HAP-1 (cell line): ENCODE results near the gene TPH2.

Source experiments
- DNase-seq, 2 experiments: peaks; one replicate each; pipeline ENCODE4 v3.0.0-alpha.2; 2016 to 2020; ENCODE audit warnings: low spot score in 2 of 2
- H3K27me3 ChIP-seq: fragments of 250-450 bp; sonication (Bioruptor Pico); 2 replicates; pipeline ENCODE4 v1.5.1; 2020; ENCODE audit warnings: low read depth, mild to moderate bottlenecking, moderate library complexity
- H3K36me3 ChIP-seq: fragments of 250-450 bp; sonication (Bioruptor Pico); replicated peaks from 2 replicates; pipeline ENCODE4 v1.5.1; 2020; ENCODE audit warnings: mild to moderate bottlenecking
- H3K4me1 ChIP-seq: fragments of 250-450 bp; sonication (Bioruptor Pico); 2 replicates; pipeline ENCODE4 v1.5.1; 2020; ENCODE audit warnings: mild to moderate bottlenecking
- H3K4me3 ChIP-seq: fragments of 250-450 bp; sonication (Bioruptor Pico); 2 replicates; pipeline ENCODE4 v1.5.1; 2020; ENCODE audit warnings: mild to moderate bottlenecking, moderate library complexity
- H3K9me3 ChIP-seq: fragments of 250-450 bp; sonication (Bioruptor Pico); 2 replicates; pipeline ENCODE4 v1.5.1; 2020; ENCODE audit warnings: mild to moderate bottlenecking, moderate library complexity
- in situ Hi-C: fragments of 300-500 bp; cut with MboI; formaldehyde crosslinking; loops from 3 replicates; pipeline ENCODE4 v1.14.3; 2020; ENCODE audit warnings: low sequenced_read_pairs, inconsistent platforms, mixed read lengths

TPH2 gene

GRCh38 chr12:71973687-71974086 is 35.0 kb downstream of the TPH2 start:
- in situ Hi-C loops: no loop called here
- H3K27me3 ChIP-seq: no peaks in the 10 kb centered on the region; the same call in none of the 2 replicates
- H3K4me1 ChIP-seq: no peaks in the 10 kb centered on the region
- no peaks in the 10 kb centered on the region for H3K9me3 ChIP-seq
- no peaks in the 10 kb centered on the region for H3K36me3 ChIP-seq
- no peak overlapping the region for H3K4me3 ChIP-seq
- DNase-seq: no peak

GRCh38 chr12:71980538-71980937 is 41.9 kb downstream of the TPH2 start:
- Histone ChIP-seq H3K9me3 (no peaks in the 10 kb centered on the region), H3K4me3 (no peak overlapping the region), H3K36me3 (no peaks in the 10 kb centered on the region), H3K27me3 (no peaks in the 10 kb centered on the region), H3K4me1 (no peaks in the 10 kb centered on the region)
- in situ Hi-C loops: no loop called here
- no peak for DNase-seq

GRCh38 chr12:71981149-71981548 is 42.5 kb downstream of the TPH2 start:
- no peak for DNase-seq
- no peaks in the 10 kb centered on the region for H3K36me3 ChIP-seq
- no peak overlapping the region for H3K4me3 ChIP-seq
- no peaks in the 10 kb centered on the region for H3K9me3 ChIP-seq
- H3K27me3 ChIP-seq: no peaks in the 10 kb centered on the region
- H3K4me1 ChIP-seq: no peaks in the 10 kb centered on the region
- in situ Hi-C loops: no loop called here

- peaks cover 7% of the 10 kb centered on the region for H3K27me3 ChIP-seq
- H3K36me3 ChIP-seq: no peaks in the 10 kb centered on the region
- no peaks in the 10 kb centered on the region for H3K4me1 ChIP-seq
- no peak overlapping the region for H3K4me3 ChIP-seq
- H3K9me3 ChIP-seq: no peaks in the 10 kb centered on the region
- no peak for DNase-seq
- in situ Hi-C loops: no loop called here
These were observed 56.1 kb downstream of the TPH2 start for GRCh38 chr12:71994715-71995114.

GRCh38 chr12:71999795-72000194 is 61.1 kb downstream of the TPH2 start:
- Histone ChIP-seq H3K4me3 (no peak overlapping the region), H3K27me3 (peaks cover 14% of the 10 kb centered on the region), H3K9me3 (no peaks in the 10 kb centered on the region), H3K36me3 (no peaks in the 10 kb centered on the region), H3K4me1 (no peaks in the 10 kb centered on the region)
- in situ Hi-C loops: no loop called here
- no peak for DNase-seq

GRCh38 chr12:72000969-72001648 is 62.5 kb downstream of the TPH2 start:
- Histone ChIP-seq H3K9me3 (no peaks in the 10 kb centered on the region), H3K4me1 (no peaks in the 10 kb centered on the region), H3K36me3 (no peaks in the 10 kb centered on the region), H3K27me3 (peaks cover 23% of the 10 kb centered on the region), H3K4me3 (no peak overlapping the region)
- in situ Hi-C loops: no loop called here
- no peak for DNase-seq

GRCh38 chr12:72006766-72007165 is 68.1 kb downstream of the TPH2 start:
- Histone ChIP-seq H3K36me3 (no peaks in the 10 kb centered on the region), H3K27me3 (peaks cover 23% of the 10 kb centered on the region), H3K4me1 (no peaks in the 10 kb centered on the region), H3K4me3 (no peak overlapping the region), H3K9me3 (no peaks in the 10 kb centered on the region)
- in situ Hi-C loops: no loop called here
- DNase-seq: no peak

- in situ Hi-C loops: no loop called here
- no peaks in the 10 kb centered on the region for H3K36me3 ChIP-seq
- H3K4me3 ChIP-seq: no peak overlapping the region
- DNase-seq: no peak
- H3K27me3 ChIP-seq: peaks cover 11% of the 10 kb centered on the region
- no peaks in the 10 kb centered on the region for H3K4me1 ChIP-seq
- no peaks in the 10 kb centered on the region for H3K9me3 ChIP-seq
These were observed 71.7 kb downstream of the TPH2 start for GRCh38 chr12:72010356-72010755.

- Histone ChIP-seq H3K27me3 (peaks cover 7% of the 10 kb centered on the region), H3K36me3 (no peaks in the 10 kb centered on the region), H3K4me3 (no peak overlapping the region), H3K9me3 (no peaks in the 10 kb centered on the region), H3K4me1 (no peaks in the 10 kb centered on the region)
- DNase-seq: no peak
- in situ Hi-C loops: no loop called here
These were observed 72.7 kb downstream of the TPH2 start for GRCh38 chr12:72011374-72011773.

- no peak overlapping the region for H3K4me3 ChIP-seq
- DNase-seq: no peak
- H3K36me3 ChIP-seq: no peaks in the 10 kb centered on the region
- peaks cover 4% of the 10 kb centered on the region for H3K27me3 ChIP-seq
- no peaks in the 10 kb centered on the region for H3K9me3 ChIP-seq
- in situ Hi-C loops: no loop called here
- H3K4me1 ChIP-seq: no peaks in the 10 kb centered on the region
These were observed 74.2 kb downstream of the TPH2 start for GRCh38 chr12:72012874-72013273.

GRCh38 chr12:72015895-72016294 is 77.2 kb downstream of the TPH2 start:
- Histone ChIP-seq H3K4me3 (no peak overlapping the region), H3K27me3 (peaks cover 8% of the 10 kb centered on the region; the same call in 1 of the 2 replicates), H3K9me3 (no peaks in the 10 kb centered on the region), H3K4me1 (no peaks in the 10 kb centered on the region), H3K36me3 (no peaks in the 10 kb centered on the region)
- in situ Hi-C loops: no loop called here
- no peak for DNase-seq

- Histone ChIP-seq H3K36me3 (no peaks in the 10 kb centered on the region), H3K27me3 (peaks cover 8% of the 10 kb centered on the region; the same call in 1 of the 2 replicates), H3K4me3 (no peak overlapping the region), H3K4me1 (no peaks in the 10 kb centered on the region), H3K9me3 (no peaks in the 10 kb centered on the region)
- peak; percentile 66 to 79 for DNase-seq
- in situ Hi-C loops: no loop called here
These were observed 78.5 kb downstream of the TPH2 start for GRCh38 chr12:72017054-72017651.

- Histone ChIP-seq H3K9me3 (no peaks in the 10 kb centered on the region), H3K36me3 (no peaks in the 10 kb centered on the region), H3K4me1 (no peaks in the 10 kb centered on the region), H3K27me3 (peaks cover 5% of the 10 kb centered on the region; the same call in 1 of the 2 replicates), H3K4me3 (no peak overlapping the region)
- no peak for DNase-seq
- in situ Hi-C loops: no loop called here
These were observed 79.4 kb downstream of the TPH2 start for GRCh38 chr12:72018036-72018435.

- H3K36me3 ChIP-seq: no peaks in the 10 kb centered on the region; the same call in 1 of the 2 replicates
- in situ Hi-C loops: no loop called here
- DNase-seq: no peak
- no peaks in the 10 kb centered on the region; the same call in none of the 2 replicates for H3K27me3 ChIP-seq
- H3K4me3 ChIP-seq: no peak overlapping the region
- H3K9me3 ChIP-seq: no peaks in the 10 kb centered on the region
- H3K4me1 ChIP-seq: no peaks in the 10 kb centered on the region
These were observed 86.0 kb downstream of the TPH2 start for GRCh38 chr12:72024613-72025012.
